Hepatocyte (in vitro differentiated cells): ENCODE results near the gene SLCO3A1.

ENCODE experiments used
- CTCF ChIP-seq: fragments of 200-600 bp; sonication (generic); IDR thresholded peaks from 2 replicates; pipeline ENCODE4 v1.5.1; 2016; ENCODE audit warnings: antibody characterized with exemption, mild to moderate bottlenecking; ENCODE audit not compliant: poor library complexity
- EZH2phosphoT487 ChIP-seq: fragments of 200-600 bp; sonication (generic); IDR thresholded peaks from one replicate; pipeline ENCODE4 v1.6.1; 2018; ENCODE audit warnings: antibody characterized with exemption, mild to moderate bottlenecking, low read depth, moderate library complexity; ENCODE audit not compliant: unreplicated experiment, severe bottlenecking

- TF ChIP-seq EZH2phosphoT487 (no peak), CTCF (no peak)
These were observed 20.5 kb upstream of the SLCO3A1 start for GRCh38 chr15:91833056-91833455.
